ENCODE data around the gene HIP1R. TPM values are rescaled to one million over a fixed set of nuclear protein-coding genes. Genes with fewer than 3 reads are reported as not detected.
"Not testable (repeated sequence)": the region's sequence is repeated elsewhere in the genome, so short reads cannot be mapped to it uniquely, and the experiment has no call there.

The HIP1R gene
- total RNA-seq, 5 donors from 2014 or later (not counting 1 experiment from before 2014, with no cell fraction given) = 108 to 123 (median 116) TPM

DNA sequence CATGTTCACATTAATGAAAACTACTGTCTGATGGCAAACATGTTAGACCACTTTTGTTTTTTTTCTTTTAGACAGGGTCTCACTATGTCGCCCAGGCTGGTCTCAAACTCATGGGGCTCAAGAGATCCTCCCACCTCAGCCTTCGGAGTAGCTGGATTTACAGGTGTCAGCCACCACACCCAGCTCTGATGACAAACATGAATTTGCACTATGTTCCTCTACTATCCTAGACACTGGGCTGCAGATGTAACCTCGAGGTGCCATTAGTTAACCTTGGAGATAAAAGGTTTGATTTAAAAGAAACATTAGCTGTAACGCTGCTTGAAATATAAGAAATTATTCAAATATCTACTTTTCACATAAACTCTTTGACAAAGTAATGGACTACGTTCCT, 52.6 kb downstream of the HIP1R start:
- no peaks in the 10 kb centered on the region for H3K9me3 Mint-ChIP-seq
- ATAC-seq (replicated peaks in 1 of 4) = peak in 1 of 4 experiments; percentile 5
- H3K4me3 ChIP-seq (ENCODE audit: control insufficient read depth in 1 of 2, extremely low read depth in 1 of 2, low read length in 1 of 2) = peak overlapping the region in 1 of 2 donors; percentile 18
- H3K4me1 ChIP-seq (ENCODE audit: control insufficient read depth in 1 of 2, extremely low read depth in 1 of 2, insufficient read depth in 2 of 2, low read length in 2 of 2) = peaks cover 36 to 60% of the 10 kb centered on the region in 2 experiments
- no peaks in the 10 kb centered on the region for H3K27me3 Mint-ChIP-seq
- no peaks in the 10 kb centered on the region for H3K27me3 ChIP-seq (replicated peaks in 1 of 2; ENCODE audit: control insufficient read depth in 2 of 2, extremely low read depth in 1 of 2, insufficient read depth in 2 of 2, low read length in 1 of 2)
- H3K9me3 ChIP-seq = no peaks in the 10 kb centered on the region
- no peak for DNase-seq
- H3K4me1 Mint-ChIP-seq = peaks cover 84 to 93% (median 92%) of the 10 kb centered on the region in 3 donors
- H3K36me3 ChIP-seq (ENCODE audit: control insufficient read depth in 2 of 2, extremely low read depth in 1 of 2, insufficient read depth in 1 of 2, low read length in 1 of 2) = no peaks in the 10 kb centered on the region
- H3K36me3 Mint-ChIP-seq = peaks cover 11% of the 10 kb centered on the region
- peak overlapping the region; percentile 95 to 98 for H3K27ac Mint-ChIP-seq
- WGBS (ENCODE audit: insufficient coverage) = 46% methylated on average over 2 of the region's 5 CpGs
- CTCF ChIA-PET = interaction anchor here in 1 of 2 donors (0.7 to 2.3 kb wide), 8 partner anchors 8 to 67 kb away, joined by 3 to 20 read pairs (median 4); no protein-coding TSS in a partner anchor
- peak overlapping the region; percentile 66 to 87 (median 76) for H3K4me3 Mint-ChIP-seq
- POLR2A ChIA-PET = interaction anchor here (0.5 to 1.9 kb wide), 7 partner anchors 11 to 373 kb away, joined by 3 to 18 read pairs (median 3); partner anchors contain the start of gene OGFOD2 (in 1 of the 2)
- peak overlapping the region; percentile 78 for H3K27ac ChIP-seq (ENCODE audit: low read length)

DNA sequence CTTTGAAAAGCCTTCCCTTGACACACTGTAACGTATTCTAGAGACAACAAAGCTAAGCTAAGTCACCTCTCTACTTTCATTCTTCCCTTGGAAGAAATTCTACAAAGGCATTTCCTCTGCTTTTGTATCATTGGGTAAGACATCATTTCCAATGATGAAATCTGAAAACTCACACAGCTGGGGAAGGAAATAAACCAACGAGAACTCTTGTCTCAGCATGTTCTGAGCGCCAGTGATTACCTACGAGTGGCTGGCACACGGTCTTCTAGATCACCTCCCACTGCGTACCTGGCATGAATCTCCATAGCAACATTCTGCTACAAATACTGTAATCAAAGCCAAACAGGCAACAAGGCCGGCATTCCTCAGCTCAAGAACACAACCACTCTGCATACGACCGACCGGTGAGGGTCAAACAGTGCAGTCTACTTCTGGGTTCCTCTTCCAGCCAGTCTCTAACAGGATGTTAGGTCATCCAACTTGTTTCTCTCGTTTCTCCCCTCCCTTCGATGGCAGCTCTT, 53.0 kb downstream of the HIP1R start:
- H3K36me3 ChIP-seq (ENCODE audit: control insufficient read depth in 2 of 2, extremely low read depth in 1 of 2, insufficient read depth in 1 of 2, low read length in 1 of 2) = no peaks in the 10 kb centered on the region
- peak overlapping the region; percentile 78 for H3K27ac ChIP-seq (ENCODE audit: low read length)
- ChIA-PET POLR2A (interaction anchor here (0.5 to 1.9 kb wide), 12 partner anchors 8 to 696 kb away, joined by 3 to 18 read pairs (median 3); partner anchors contain the start of genes OGFOD2 (in 1 of the 2) and TMED2 (in 1 of the 2)), CTCF (interaction anchor here in 1 of 2 donors (0.6 to 2.3 kb wide), 10 partner anchors 9 to 675 kb away, joined by 3 to 20 read pairs (median 5); no protein-coding TSS in a partner anchor)
- peaks cover 34 to 62% of the 10 kb centered on the region in 2 experiments for H3K4me1 ChIP-seq (ENCODE audit: control insufficient read depth in 1 of 2, extremely low read depth in 1 of 2, insufficient read depth in 2 of 2, low read length in 2 of 2)
- H3K9me3 Mint-ChIP-seq = no peaks in the 10 kb centered on the region
- no peaks in the 10 kb centered on the region for H3K27me3 Mint-ChIP-seq
- H3K36me3 Mint-ChIP-seq = peaks cover 11% of the 10 kb centered on the region
- ATAC-seq (replicated peaks in 1 of 4) = peak; percentile 72 to 93 (median 76)
- peaks cover 84 to 91% (median 90%) of the 10 kb centered on the region in 3 donors for H3K4me1 Mint-ChIP-seq
- H3K27ac Mint-ChIP-seq = peak overlapping the region; percentile 95 to 98
- peak in 32 of 35 experiments; percentile 47 to 85 (median 64) for DNase-seq
- WGBS (ENCODE audit: insufficient coverage) = 8% methylated on average over 12 of the region's 12 CpGs
- no peaks in the 10 kb centered on the region for H3K9me3 ChIP-seq
- no peaks in the 10 kb centered on the region for H3K27me3 ChIP-seq (replicated peaks in 1 of 2; ENCODE audit: control insufficient read depth in 2 of 2, extremely low read depth in 1 of 2, insufficient read depth in 2 of 2, low read length in 1 of 2)
- peak overlapping the region; percentile 66 to 87 (median 76) for H3K4me3 Mint-ChIP-seq
- peak overlapping the region; percentile 18 to 50 for H3K4me3 ChIP-seq (ENCODE audit: control insufficient read depth in 1 of 2, extremely low read depth in 1 of 2, low read length in 1 of 2)

DNA sequence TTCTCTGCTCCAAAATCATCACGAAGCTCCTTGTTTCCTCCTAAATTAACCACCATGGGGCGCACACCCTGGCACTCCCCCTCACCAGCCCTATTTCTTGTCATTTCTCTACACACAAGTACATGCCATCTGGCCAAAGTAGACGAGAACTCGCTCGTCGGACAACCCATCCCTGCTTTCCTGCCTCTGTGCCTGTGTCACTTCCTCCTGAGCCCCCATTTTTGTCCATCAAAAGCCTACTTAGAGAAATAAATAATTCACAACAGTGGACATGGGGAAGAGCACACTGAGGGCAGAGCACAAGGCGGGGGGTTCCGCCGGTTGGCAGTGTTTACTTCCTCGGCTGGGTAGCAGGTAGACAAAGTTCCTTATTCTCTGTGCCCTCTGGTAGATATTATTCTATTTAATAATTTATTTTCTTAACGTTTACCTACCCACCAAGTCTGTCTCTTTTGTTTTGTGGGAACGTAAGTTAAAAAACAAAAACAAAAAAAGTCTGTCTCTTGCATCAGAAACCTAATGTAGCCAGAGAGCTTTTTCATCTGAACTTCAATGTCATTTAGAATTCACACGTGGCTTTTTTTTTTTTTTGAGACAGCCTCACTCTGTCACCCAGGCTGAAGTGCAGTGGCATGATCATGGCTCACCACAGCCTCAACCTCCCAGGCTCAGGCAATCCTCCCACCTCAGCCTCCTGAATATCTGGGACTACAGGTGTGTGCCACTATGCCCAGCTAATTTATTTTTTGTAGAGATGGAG, 54.7 kb downstream of the HIP1R start:
- peak overlapping the region; percentile 64 to 89 for H3K27ac Mint-ChIP-seq
- H3K9me3 Mint-ChIP-seq = no peaks in the 10 kb centered on the region
- Histone ChIP-seq H3K27ac (ENCODE audit: low read length) (peak overlapping the region; percentile 10), H3K4me3 (ENCODE audit: control insufficient read depth in 1 of 2, extremely low read depth in 1 of 2, low read length in 1 of 2) (no peak overlapping the region), H3K27me3 (replicated peaks in 1 of 2; ENCODE audit: control insufficient read depth in 2 of 2, extremely low read depth in 1 of 2, insufficient read depth in 2 of 2, low read length in 1 of 2) (no peaks in the 10 kb centered on the region), H3K4me1 (ENCODE audit: control insufficient read depth in 1 of 2, extremely low read depth in 1 of 2, insufficient read depth in 2 of 2, low read length in 2 of 2) (peaks cover 44 to 65% of the 10 kb centered on the region in 2 experiments), H3K36me3 (ENCODE audit: control insufficient read depth in 2 of 2, extremely low read depth in 1 of 2, insufficient read depth in 1 of 2, low read length in 1 of 2) (no peaks in the 10 kb centered on the region), H3K9me3 (no peaks in the 10 kb centered on the region)
- 71% methylated on average over 2 of the region's 13 CpGs for WGBS (ENCODE audit: insufficient coverage)
- peaks cover 8% of the 10 kb centered on the region for H3K36me3 Mint-ChIP-seq
- DNase-seq = no peak
- ChIA-PET POLR2A (interaction anchor here (0.5 to 1.0 kb wide), 10 partner anchors 10 to 643 kb away, joined by 3 to 6 read pairs (median 4); partner anchors contain the start of gene ABCB9 (in 1 of the 2)), CTCF (interaction anchor here (0.6 to 2.3 kb wide), 3 partner anchors 10 to 666 kb away, joined by 3 to 9 read pairs (median 6); no protein-coding TSS in a partner anchor)
- H3K4me1 Mint-ChIP-seq = peaks cover 84 to 91% (median 90%) of the 10 kb centered on the region in 3 donors
- no peak for ATAC-seq (replicated peaks in 1 of 4)
- no peaks in the 10 kb centered on the region for H3K27me3 Mint-ChIP-seq
- H3K4me3 Mint-ChIP-seq = peak overlapping the region; percentile 29 to 66 (median 56)

- peaks cover 46 to 77% of the 10 kb centered on the region in 2 experiments for H3K4me1 ChIP-seq (ENCODE audit: control insufficient read depth in 1 of 2, extremely low read depth in 1 of 2, insufficient read depth in 2 of 2, low read length in 2 of 2)
- ChIA-PET POLR2A (interaction anchor here (0.8 to 1.2 kb wide), 2 partner anchors 9 to 10 kb away, joined by 3 to 4 read pairs; no protein-coding TSS in a partner anchor), CTCF (interaction anchor here (0.7 to 0.9 kb wide), 3 partner anchors 9 to 61 kb away, joined by 3 read pairs; no protein-coding TSS in a partner anchor)
- H3K4me3 ChIP-seq (ENCODE audit: control insufficient read depth in 1 of 2, extremely low read depth in 1 of 2, low read length in 1 of 2) = no peak overlapping the region
- Mint-ChIP-seq H3K4me3 (no peak overlapping the region), H3K4me1 (peaks cover 92 to 99% (median 94%) of the 10 kb centered on the region in 3 donors), H3K27me3 (no peaks in the 10 kb centered on the region), H3K9me3 (peaks cover 0 to 5% (median 0%) of the 10 kb centered on the region in 3 donors), H3K36me3 (peaks cover 7% of the 10 kb centered on the region), H3K27ac (peak overlapping the region; percentile 16 to 19)
- no peak overlapping the region for H3K27ac ChIP-seq (ENCODE audit: low read length)
- no peaks in the 10 kb centered on the region for H3K36me3 ChIP-seq (ENCODE audit: control insufficient read depth in 2 of 2, extremely low read depth in 1 of 2, insufficient read depth in 1 of 2, low read length in 1 of 2)
- no peaks in the 10 kb centered on the region for H3K27me3 ChIP-seq (replicated peaks in 1 of 2; ENCODE audit: control insufficient read depth in 2 of 2, extremely low read depth in 1 of 2, insufficient read depth in 2 of 2, low read length in 1 of 2)
- DNase-seq = no peak
- no peak for ATAC-seq (replicated peaks in 1 of 4)
- H3K9me3 ChIP-seq = no peaks in the 10 kb centered on the region
- WGBS (ENCODE audit: insufficient coverage) = 75% methylated on average over 3 of the region's 10 CpGs
Observed at GRCh38 chr12:122891661-122892525, 56.6 kb downstream of the HIP1R start.

GRCh38 chr12:122892724-122893123, 57.5 kb downstream of the HIP1R start:
- H3K27me3 Mint-ChIP-seq = not testable (repeated sequence)
- peak overlapping the region in 1 of 3 donors; percentile 24 for H3K4me3 Mint-ChIP-seq

More at GRCh38 chr12:122892724-122893123, 57.5 kb downstream of the HIP1R start:
- H3K27ac ChIP-seq (ENCODE audit: low read length); H3K36me3 ChIP-seq (ENCODE audit: control insufficient read depth in 2 of 2, extremely low read depth in 1 of 2, insufficient read depth in 1 of 2, low read length in 1 of 2); H3K9me3 Mint-ChIP-seq; H3K36me3 Mint-ChIP-seq; H3K9me3 ChIP-seq; DNase-seq; H3K4me3 ChIP-seq (ENCODE audit: control insufficient read depth in 1 of 2, extremely low read depth in 1 of 2, low read length in 1 of 2); ATAC-seq (replicated peaks in 1 of 4); H3K27me3 ChIP-seq (replicated peaks in 1 of 2; ENCODE audit: control insufficient read depth in 2 of 2, extremely low read depth in 1 of 2, insufficient read depth in 2 of 2, low read length in 1 of 2); CTCF ChIA-PET: not testable (repeated sequence)
- Mint-ChIP-seq H3K27ac (peak overlapping the region in 1 of 2 donors; percentile 16), H3K4me1 (peaks cover 91 to 95% (median 93%) of the 10 kb centered on the region in 3 donors)
- POLR2A ChIA-PET = interaction anchor here in 1 of 2 donors (0.6 kb wide), 1 partner anchor 10 kb away, joined by 6 read pairs; no protein-coding TSS in a partner anchor
- peaks cover 43 to 77% of the 10 kb centered on the region in 2 experiments for H3K4me1 ChIP-seq (ENCODE audit: control insufficient read depth in 1 of 2, extremely low read depth in 1 of 2, insufficient read depth in 2 of 2, low read length in 2 of 2)
- 100% methylated on average over 4 of the region's 9 CpGs for WGBS (ENCODE audit: insufficient coverage)
